Astrocyte (in vitro differentiated cells and primary cell): Measurements from ENCODE around the gene PCDHB9.

Source experiments
- EZH2 ChIP-seq: IDR thresholded peaks from 2 replicates; pipeline ENCODE4 v1.6.1; 2012; ENCODE audit warnings: mild to moderate bottlenecking, low read length, inconsistent platforms; ENCODE audit not compliant: insufficient read depth
- TF ChIP-seq, protein P1 (sequence below): IDR thresholded peaks from 2 replicates; pipeline ENCODE4 v1.5.1; 2011; ENCODE audit warnings: low read depth, mild to moderate bottlenecking, inconsistent platforms, low read length, moderate library complexity; ENCODE audit not compliant: insufficient read depth

DNA sequence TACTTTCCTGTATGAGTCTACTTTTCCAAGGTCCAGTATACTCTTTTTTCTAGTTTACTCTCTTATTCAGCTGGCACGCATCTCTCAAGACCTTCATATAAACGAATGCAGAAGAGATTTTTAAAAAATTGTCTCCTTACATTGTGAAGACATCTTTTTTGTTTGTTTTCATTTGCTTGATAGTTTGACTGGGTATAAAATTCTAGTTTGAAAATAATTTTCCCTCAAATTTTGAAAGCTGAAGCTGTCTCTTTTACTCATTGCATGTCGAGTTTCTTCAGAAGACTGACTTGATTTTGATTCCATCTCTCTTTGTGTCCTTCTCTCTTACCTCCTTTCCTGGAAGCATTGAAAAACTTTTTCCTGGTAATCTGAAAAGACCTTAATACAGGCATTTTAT is 9.4 kb downstream of the PCDHB9 start:
- TF ChIP-seq, protein P1, sequence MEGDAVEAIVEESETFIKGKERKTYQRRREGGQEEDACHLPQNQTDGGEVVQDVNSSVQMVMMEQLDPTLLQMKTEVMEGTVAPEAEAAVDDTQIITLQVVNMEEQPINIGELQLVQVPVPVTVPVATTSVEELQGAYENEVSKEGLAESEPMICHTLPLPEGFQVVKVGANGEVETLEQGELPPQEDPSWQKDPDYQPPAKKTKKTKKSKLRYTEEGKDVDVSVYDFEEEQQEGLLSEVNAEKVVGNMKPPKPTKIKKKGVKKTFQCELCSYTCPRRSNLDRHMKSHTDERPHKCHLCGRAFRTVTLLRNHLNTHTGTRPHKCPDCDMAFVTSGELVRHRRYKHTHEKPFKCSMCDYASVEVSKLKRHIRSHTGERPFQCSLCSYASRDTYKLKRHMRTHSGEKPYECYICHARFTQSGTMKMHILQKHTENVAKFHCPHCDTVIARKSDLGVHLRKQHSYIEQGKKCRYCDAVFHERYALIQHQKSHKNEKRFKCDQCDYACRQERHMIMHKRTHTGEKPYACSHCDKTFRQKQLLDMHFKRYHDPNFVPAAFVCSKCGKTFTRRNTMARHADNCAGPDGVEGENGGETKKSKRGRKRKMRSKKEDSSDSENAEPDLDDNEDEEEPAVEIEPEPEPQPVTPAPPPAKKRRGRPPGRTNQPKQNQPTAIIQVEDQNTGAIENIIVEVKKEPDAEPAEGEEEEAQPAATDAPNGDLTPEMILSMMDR, result no peak
- no peak for TF ChIP-seq EZH2
